ENCODE results near the gene CD44. TPM values are rescaled to one million over a fixed set of nuclear protein-coding genes. Genes with fewer than 3 reads are reported as not detected.

Gene CD44
- polyA plus RNA-seq, 1 donor: 121 TPM

DNA sequence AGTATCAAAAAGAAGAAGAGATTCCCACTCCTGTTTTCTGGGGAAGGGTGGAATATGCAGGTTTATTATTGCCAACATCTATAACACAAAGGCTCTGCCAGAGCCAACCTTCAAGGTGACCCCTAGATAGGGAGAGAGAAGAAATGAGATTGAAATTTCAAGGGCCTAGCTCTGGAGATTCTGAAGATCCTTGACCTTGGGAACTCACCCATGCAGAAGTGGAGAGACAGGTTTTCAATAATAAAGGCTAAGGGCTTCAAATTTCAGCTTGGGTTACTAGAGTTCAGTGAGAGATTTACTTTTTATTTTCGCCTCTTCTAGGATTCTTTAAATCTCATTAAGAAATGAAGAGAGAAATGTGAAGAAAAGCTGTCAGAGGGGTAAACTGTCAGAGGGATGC lies 98.4 kb downstream of the CD44 start:
- no peak for DNase-seq (ENCODE audit: low read depth)

GRCh38 chr11:35237860-35238715 lies 99.1 kb downstream of the CD44 start:
- no peak for DNase-seq (ENCODE audit: low read depth)

GRCh38 chr11:35238882-35239281 lies 99.9 kb downstream of the CD44 start:
- DNase-seq (ENCODE audit: low read depth): no peak

- DNase-seq (ENCODE audit: low read depth): no peak
Measured at GRCh38 chr11:35239471-35240075, 100.6 kb downstream of the CD44 start.

DNA sequence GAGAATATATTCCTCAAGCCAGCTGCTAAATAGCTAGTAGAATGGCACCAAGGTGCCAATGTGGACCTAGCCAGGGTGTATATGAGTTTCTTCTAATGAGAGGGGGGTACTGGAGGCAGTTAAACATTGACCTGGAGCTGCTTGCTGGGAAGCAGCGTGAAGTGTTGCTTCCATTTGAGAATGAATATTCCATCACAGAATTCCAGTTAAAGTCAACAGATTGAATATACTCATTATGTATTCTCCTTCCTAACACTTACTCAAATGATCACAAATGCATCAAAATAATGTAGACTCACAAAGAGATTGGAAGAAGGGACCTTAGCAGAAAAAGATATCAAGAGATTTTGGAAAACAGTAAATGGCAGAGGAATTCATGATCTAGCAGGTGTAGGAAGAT lies 102.1 kb downstream of the CD44 start:
- no peak for DNase-seq (ENCODE audit: low read depth)

GRCh38 chr11:35241531-35241930 lies 102.6 kb downstream of the CD44 start:
- no peak for DNase-seq (ENCODE audit: low read depth)

- DNase-seq (ENCODE audit: low read depth): no peak
Measured at GRCh38 chr11:35242412-35243242, 103.7 kb downstream of the CD44 start.

DNA sequence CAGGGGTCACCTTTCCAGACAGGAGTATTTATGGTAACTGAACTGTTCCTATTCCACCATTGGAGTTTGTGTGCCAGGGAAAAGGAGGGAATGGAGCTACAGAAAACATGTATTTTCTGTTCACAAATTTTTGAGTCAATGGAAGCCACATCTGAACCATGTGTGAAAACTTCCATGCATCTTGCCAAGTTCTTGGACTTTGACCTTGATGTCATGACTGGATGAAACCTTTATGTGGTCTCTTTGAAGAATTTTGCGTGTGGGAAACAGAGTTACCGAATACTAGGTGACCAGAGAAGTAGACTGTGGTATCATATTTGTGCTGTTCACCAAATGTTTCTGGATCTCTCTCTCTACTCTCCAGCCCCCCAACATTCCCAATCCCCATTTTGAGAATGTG lies 104.8 kb downstream of the CD44 start:
- DNase-seq (ENCODE audit: low read depth): no peak

GRCh38 chr11:35245056-35245455 lies 106.1 kb downstream of the CD44 start:
- no peak for DNase-seq (ENCODE audit: low read depth)

DNA sequence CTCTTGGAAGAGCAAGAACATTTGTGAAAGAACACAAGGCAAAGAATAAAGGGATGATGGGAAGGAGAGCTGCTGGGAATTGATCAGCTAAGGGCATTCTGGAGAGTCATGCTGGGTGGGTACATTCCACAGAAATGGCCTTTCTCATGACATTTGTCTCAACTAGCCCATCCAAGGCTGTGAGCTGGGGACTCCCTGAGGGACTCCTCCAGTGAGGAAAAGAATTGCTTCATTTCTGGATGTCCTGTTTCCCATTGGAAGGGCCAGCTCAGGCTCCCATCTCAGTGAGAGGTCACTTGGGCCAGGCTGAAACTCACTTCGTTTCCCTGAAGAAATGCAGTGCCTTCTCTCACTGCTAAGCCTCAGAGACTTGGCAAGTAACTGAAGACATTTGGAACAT lies 106.8 kb downstream of the CD44 start:
- DNase-seq (ENCODE audit: low read depth): no peak

DNA sequence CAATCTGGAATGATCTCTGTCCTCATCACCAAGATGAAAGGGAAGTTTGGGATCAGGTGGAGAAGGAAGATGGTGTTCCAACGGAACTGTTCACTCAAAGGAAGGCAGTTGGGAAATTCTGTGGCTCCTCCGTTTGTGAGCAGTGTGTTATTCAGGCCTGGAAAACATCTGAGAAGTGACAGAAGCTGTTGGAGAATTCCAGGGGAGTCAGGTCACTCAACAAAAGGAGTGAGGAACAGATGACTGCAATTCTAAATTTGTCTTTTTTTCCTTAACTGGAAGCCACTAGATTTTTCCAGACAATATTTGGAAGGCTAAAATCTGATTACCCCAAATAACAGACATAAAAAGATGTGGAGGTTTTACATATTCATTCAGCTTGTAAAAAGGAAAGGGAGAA lies 107.8 kb downstream of the CD44 start:
- DNase-seq (ENCODE audit: low read depth): peak; percentile 51

- no peak for DNase-seq (ENCODE audit: low read depth)
Measured at GRCh38 chr11:35247428-35247827, 108.5 kb downstream of the CD44 start.

DNA sequence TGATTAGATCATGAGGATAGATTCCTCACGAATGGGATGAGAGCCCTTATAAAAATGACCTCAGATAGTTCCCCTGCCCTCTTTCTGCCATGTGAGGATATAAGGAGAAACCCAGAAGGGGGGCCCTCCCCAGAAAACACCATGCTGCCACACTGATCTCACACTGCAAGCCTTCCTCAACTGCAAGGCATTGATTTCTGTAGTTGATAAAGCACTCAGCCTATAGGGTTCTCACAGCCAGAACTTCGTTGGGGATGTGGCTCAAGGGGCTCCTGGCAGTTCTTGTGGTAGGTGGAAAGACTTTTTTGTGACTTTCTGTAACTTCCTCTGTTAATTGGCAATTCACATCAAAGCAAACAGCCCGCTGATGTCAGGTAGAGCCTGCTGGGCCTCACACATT lies 108.9 kb downstream of the CD44 start:
- DNase-seq (ENCODE audit: low read depth): no peak

GRCh38 chr11:35248558-35249323 lies 109.8 kb downstream of the CD44 start:
- DNase-seq (ENCODE audit: low read depth): no peak

DNA sequence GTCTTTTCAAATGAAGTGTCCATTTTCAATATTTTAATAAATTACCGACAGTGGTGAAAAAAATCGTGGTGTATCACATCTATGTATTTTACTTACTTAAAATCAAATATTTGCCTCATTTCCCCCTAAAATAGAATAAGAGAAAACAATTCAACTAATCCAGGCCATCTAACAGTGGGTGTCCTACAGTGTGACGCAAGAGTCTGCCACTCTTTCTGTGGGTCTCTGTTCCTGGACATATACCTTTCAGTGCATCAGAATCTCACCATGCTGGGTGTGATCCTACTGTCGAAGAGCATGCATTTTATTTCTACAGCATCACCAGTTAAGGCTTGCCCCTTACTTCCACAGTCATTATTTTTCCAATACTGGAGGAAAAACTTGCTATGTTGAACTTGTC lies 111.2 kb downstream of the CD44 start:
- no peak for DNase-seq (ENCODE audit: low read depth)

DNA sequence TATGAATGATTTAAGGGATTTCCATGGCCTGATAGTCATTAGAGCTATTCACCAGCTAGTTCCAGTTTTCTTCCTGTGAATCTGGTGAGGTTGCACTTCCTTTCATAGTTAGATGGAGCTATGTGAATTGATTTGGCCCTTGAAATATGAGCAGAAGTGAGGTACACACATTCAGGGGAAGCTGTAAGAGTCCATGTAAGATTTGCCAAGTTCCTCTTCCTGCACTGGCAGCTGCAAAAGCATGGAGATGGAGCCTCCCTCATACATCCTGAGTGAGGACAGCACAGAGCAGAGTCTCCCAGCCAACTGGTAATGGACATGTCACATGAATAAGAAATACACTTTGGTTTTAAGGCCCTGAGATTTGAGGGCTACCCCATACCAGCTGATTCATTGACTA lies 111.7 kb downstream of the CD44 start:
- DNase-seq (ENCODE audit: low read depth): no peak

GRCh38 chr11:35253237-35253636 lies 114.3 kb downstream of the CD44 start:
- no peak for DNase-seq (ENCODE audit: low read depth)

DNA sequence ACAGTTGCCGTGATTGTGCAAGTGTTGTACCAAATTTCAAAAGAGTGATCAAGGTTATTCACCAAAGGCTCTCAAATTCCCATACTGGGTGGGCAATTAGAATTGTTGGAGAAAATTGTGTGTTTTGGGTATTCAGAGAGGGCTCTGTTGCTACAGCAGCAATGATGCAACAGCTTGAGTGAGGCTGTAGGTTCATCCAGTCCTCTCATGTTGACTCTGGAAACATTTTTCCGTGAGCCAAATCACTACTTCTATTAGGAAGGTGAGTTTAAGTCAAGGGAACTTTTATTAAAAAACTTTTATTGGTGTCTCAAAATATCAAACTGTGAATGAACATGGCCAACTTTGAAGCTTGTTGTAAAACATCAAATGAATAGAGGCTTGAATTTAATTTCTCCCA lies 116.5 kb downstream of the CD44 start:
- DNase-seq (ENCODE audit: low read depth): no peak

GRCh38 chr11:35256296-35256695 lies 117.3 kb downstream of the CD44 start:
- no peak for DNase-seq (ENCODE audit: low read depth)

GRCh38 chr11:35257281-35257680 lies 118.3 kb downstream of the CD44 start:
- DNase-seq (ENCODE audit: low read depth): no peak

- DNase-seq (ENCODE audit: low read depth): no peak
Measured at GRCh38 chr11:35259529-35259928, 120.6 kb downstream of the CD44 start.
